ENCODE data around the gene LAG3.

Gene LAG3

GRCh38 chr12:6791931-6792520 lies 19.7 kb downstream of the LAG3 start:
- no peak for DNase-seq

GRCh38 chr12:6792522-6793201 lies 20.3 kb downstream of the LAG3 start:
- no peak for DNase-seq

GRCh38 chr12:6795088-6795487 lies 22.8 kb downstream of the LAG3 start:
- DNase-seq = no peak

GRCh38 chr12:6796576-6796975 lies 24.3 kb downstream of the LAG3 start:
- no peak for DNase-seq

GRCh38 chr12:6799147-6799546 lies 26.8 kb downstream of the LAG3 start:
- DNase-seq = no peak

- no peak for DNase-seq
These were observed 34.9 kb downstream of the LAG3 start for GRCh38 chr12:6807170-6807569.

GRCh38 chr12:6809056-6809455 lies 36.7 kb downstream of the LAG3 start:
- no peak for DNase-seq

- DNase-seq = no peak
These were observed 38.4 kb downstream of the LAG3 start for GRCh38 chr12:6810758-6811157.

- no peak for DNase-seq
These were observed 41.0 kb downstream of the LAG3 start for GRCh38 chr12:6813363-6813762.

GRCh38 chr12:6816598-6816997 lies 44.3 kb downstream of the LAG3 start:
- no peak for DNase-seq

- no peak for DNase-seq
These were observed 44.8 kb downstream of the LAG3 start for GRCh38 chr12:6817098-6817497.

- DNase-seq = no peak
These were observed 45.4 kb downstream of the LAG3 start for GRCh38 chr12:6817662-6818157.

- DNase-seq = no peak
These were observed 45.9 kb downstream of the LAG3 start for GRCh38 chr12:6818222-6818621.

GRCh38 chr12:6818645-6819044 lies 46.3 kb downstream of the LAG3 start:
- no peak for DNase-seq

GRCh38 chr12:6819106-6820030 lies 47.0 kb downstream of the LAG3 start:
- no peak for DNase-seq

- no peak for DNase-seq
These were observed 47.8 kb downstream of the LAG3 start for GRCh38 chr12:6820166-6820565.

- no peak for DNase-seq
These were observed 49.5 kb downstream of the LAG3 start, which contains the start of gene GPR162 for GRCh38 chr12:6821591-6822425. GPR162 (plus strand) TSS chr12:6821821; CDS start chr12:6823899, 2,078 bp downstream.

- no peak for DNase-seq
These were observed 50.3 kb downstream of the LAG3 start for GRCh38 chr12:6822426-6823135.

GRCh38 chr12:6823182-6824084 lies 51.1 kb downstream of the LAG3 start:
- DNase-seq = no peak

GRCh38 chr12:6824085-6824775 lies 51.9 kb downstream of the LAG3 start:
- DNase-seq = no peak
